Aorta (tissue), 5 donors: ENCODE data around the gene RBM17. TPM values are rescaled to one million over a fixed set of nuclear protein-coding genes. Genes with fewer than 3 reads are reported as not detected.
"Not testable (repeated sequence)": the region's sequence is repeated elsewhere in the genome, so short reads cannot be mapped to it uniquely, and the experiment has no call there.

Source experiments
- ATAC-seq: fragments of 200-7000 bp; cut with Tn5 transposase; one replicate; pipeline ENCODE4 v1.9.1; 2022; ENCODE audit warnings: moderate library complexity; ENCODE audit not compliant: low FRiP score
- DNase-seq, 2 donors: peaks; one replicate each; pipeline ENCODE4 v3.0.0-alpha.2; 2020
- H3K27ac ChIP-seq, 2 donors: one replicate each; pipeline ENCODE4 v1.5.1; 2013; ENCODE audit warnings: low read length in 2 of 2, mild to moderate bottlenecking in 2 of 2, moderate library complexity in 2 of 2, control low read depth in 1 of 2, inconsistent platforms in 1 of 2, low read depth in 1 of 2
- H3K27me3 ChIP-seq, 2 donors: one replicate each; pipeline ENCODE4 v1.6.1; 2013; ENCODE audit warnings: control low read depth in 1 of 2, low read length in 1 of 2, mild to moderate bottlenecking in 1 of 2, moderate library complexity in 1 of 2; ENCODE audit not compliant: insufficient read depth in 2 of 2, control insufficient read depth in 1 of 2
- H3K36me3 ChIP-seq, 2 donors: one replicate each; pipeline ENCODE4 v1.6.1; 2013; ENCODE audit warnings: control low read depth in 1 of 2, low read length in 1 of 2, mild to moderate bottlenecking in 1 of 2; ENCODE audit not compliant: insufficient read depth in 2 of 2, control insufficient read depth in 1 of 2
- H3K4me1 ChIP-seq, 2 donors: one replicate each; pipeline ENCODE4 v1.6.1; 2013; ENCODE audit warnings: low read length in 2 of 2, control low read depth in 1 of 2, mild to moderate bottlenecking in 1 of 2, moderate library complexity in 1 of 2; ENCODE audit not compliant: insufficient read depth in 2 of 2, control insufficient read depth in 1 of 2
- H3K4me3 ChIP-seq, 2 donors: one replicate each; pipeline ENCODE4 v1.5.1; 2013; ENCODE audit warnings: low read length in 2 of 2, control low read depth in 1 of 2, mild to moderate bottlenecking in 1 of 2
- H3K9me3 ChIP-seq: one replicate; pipeline ENCODE4 v1.6.1; 2013; ENCODE audit warnings: mild to moderate bottlenecking, low read length; ENCODE audit not compliant: control insufficient read depth
- WGBS, 2 donors: extraction: QIAGEN DNeasy Blood & Tissue Kit; methylation state at CpG; one replicate each; pipeline ENCODE4 v1.1.7; 2013; 5-methylcytosine and 5-hydroxymethylcytosine counted together
- intact Hi-C, 2 donors: fragments of 100-400 bp; cut with DNase I; formaldehyde crosslinking; loops; one replicate each; pipeline versions ENCODE4 v1.14.2 to v1.15.0; 2022
- polyA plus RNA-seq, 2 donors: library from polyadenylated mRNA; stranded (reverse); fragments of 200-250 nt; gene quantifications; one replicate each; pipeline ENCODE4 v1.2.3, GENCODE V29; 2013
- total RNA-seq, 2 donors: library from RNA; stranded (reverse); fragmentation: NEBNext Ultra II Directional; extraction: Animal tissue kit (Norgen Biotek cat#: 25700); gene quantifications; one replicate each; pipeline ENCODE4 v1.2.1, GENCODE V29; 2021
- donor health status: healthy with polysubstance abuse.
- donor health status: Bipolar disorder and iron deficiency.
- donor health status: DM: no; HTN: no; CAD: no.
- donor health status: DM: no; HTN: no; CAD: no.
- donor health status: DM: yes; HTN: yes; CAD: no.

Gene RBM17
- total and polyA plus RNA-seq, 4 donors = 41.4 to 94.1 (median 85.7) TPM

DNA sequence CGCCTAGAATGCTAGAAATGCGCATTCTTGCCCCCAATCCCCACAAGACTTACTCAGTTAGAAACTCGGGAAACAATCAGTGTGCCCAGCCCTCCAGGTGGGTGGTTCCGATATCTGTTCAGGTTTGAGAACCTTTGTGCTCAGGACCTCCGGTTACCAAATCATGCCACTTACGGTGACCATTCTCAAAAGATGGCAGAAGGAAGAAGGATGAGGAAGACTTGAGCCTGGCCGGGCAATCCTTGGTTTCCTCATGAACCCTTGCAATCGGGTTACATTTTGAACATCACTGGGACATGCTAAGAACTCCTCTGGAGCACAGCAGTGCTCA lies 52.1 kb downstream of the RBM17 start:
- Histone ChIP-seq H3K9me3 (no peaks in the 10 kb centered on the region), H3K4me3 (peak overlapping the region in 1 of 2 donors; percentile 28), H3K27ac (no peak overlapping the region), H3K4me1 (no peaks in the 10 kb centered on the region), H3K36me3 (no peaks in the 10 kb centered on the region), H3K27me3 (no peaks in the 10 kb centered on the region)
- 75 to 78% methylated on average over 8 of the region's 8 CpGs for WGBS, 2 donors
- intact Hi-C loops = loop anchor here in 1 of 2 donors (2.0 kb wide), 1 partner anchor 16 kb away; no protein-coding TSS in a partner anchor
- ATAC-seq (no peak), DNase-seq (no peak)

DNA sequence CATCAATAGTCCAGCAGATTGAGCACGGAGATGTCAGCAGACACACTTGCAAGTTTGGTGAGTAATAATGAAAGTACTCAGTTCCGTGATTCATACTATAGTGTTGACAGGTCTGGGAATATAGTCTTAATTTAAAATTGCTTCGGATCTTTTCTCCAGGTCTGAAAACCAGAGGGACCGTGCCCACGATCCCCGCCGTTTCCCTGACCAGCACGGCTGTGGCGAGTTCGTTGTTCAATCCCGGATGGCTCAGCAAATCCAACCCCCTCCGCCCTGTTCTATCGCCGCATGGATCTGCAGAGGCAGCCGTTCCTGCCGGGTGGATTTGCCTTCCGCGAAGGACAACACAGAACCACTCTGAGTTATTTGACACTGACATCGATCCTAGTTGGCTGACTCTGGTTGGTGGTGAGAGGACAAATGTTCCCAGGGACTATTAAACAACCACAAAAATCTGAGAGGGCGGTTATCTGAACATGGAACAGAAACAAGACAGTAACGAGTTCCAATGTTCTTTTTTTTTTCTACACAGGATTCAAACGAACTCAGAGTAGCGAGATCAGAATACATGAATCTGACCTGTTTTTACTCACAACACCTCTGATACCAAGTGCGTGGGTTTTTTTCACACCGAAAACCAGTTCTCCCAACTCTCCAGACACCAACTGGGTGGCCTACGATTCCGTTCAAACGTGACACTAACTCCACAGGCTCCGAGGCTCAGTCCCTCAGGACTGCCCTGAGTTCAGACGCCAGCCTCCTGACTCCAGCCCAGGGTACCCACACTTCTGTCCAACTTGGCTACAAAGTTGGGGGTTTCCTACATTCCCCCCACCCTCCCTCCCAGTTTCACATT lies 52.7 kb downstream of the RBM17 start:
- WGBS, 2 donors = 27 to 32% methylated on average over 30 of the region's 30 CpGs
- ATAC-seq (peak; percentile 34), DNase-seq (peak; percentile 68 to 83)
- Histone ChIP-seq H3K4me3 (peak overlapping the region in 1 of 2 donors; percentile 28), H3K9me3 (no peaks in the 10 kb centered on the region), H3K27ac (no peak overlapping the region), H3K4me1 (no peaks in the 10 kb centered on the region), H3K36me3 (no peaks in the 10 kb centered on the region), H3K27me3 (no peaks in the 10 kb centered on the region)
- intact Hi-C loops = loop anchor here in 1 of 2 donors (2.0 kb wide), 1 partner anchor 17 kb away; no protein-coding TSS in a partner anchor

DNA sequence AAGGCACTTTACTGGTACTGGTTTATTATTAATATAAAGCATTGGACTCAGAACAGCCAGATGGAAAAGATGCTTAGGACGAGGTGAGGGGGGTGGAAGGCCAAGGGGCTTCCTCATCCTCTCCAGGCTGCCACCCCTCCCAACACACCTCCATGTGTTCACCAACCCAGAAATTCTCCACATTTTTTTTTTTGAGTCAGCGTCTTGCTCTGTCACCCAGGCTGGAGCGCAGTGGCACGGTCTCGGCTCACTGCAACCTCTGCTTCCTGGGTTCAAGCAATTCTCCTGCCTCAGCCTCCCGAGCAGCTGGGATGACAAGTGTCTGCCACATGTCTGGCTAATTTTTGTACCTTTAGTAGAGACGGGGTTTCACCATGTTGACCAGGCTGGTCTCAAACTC lies 53.4 kb downstream of the RBM17 start:
- WGBS, 2 donors = 86 to 88% methylated on average over 7 of the region's 7 CpGs
- H3K27me3 ChIP-seq, H3K9me3 ChIP-seq, H3K36me3 ChIP-seq, H3K27ac ChIP-seq, H3K4me1 ChIP-seq, intact Hi-C loops, DNase-seq, H3K4me3 ChIP-seq, ATAC-seq: not testable (repeated sequence)

DNA sequence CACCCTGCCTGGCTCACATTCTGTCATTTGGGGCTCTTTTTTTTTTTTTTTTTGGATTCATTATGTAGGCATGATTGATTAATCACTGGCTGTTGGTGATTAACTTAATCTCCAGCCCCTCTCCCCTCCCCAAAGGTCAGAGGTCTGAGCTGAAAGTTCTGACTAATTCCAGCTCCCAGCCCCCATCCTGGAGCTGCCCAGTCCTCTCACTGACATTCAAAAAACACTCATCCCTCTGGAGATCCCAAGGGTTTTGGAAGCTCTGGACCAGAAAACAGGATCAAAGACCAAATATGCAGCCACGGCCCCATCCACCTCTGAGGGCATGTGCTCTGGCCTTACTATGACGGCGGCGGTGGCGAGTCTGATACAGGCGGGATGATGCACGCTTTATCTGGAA lies 53.8 kb downstream of the RBM17 start:
- Histone ChIP-seq H3K27me3 (no peaks in the 10 kb centered on the region), H3K4me1 (no peaks in the 10 kb centered on the region), H3K9me3 (no peaks in the 10 kb centered on the region), H3K27ac (no peak overlapping the region), H3K36me3 (no peaks in the 10 kb centered on the region), H3K4me3 (no peak overlapping the region)
- intact Hi-C loops = no loop called here
- DNase-seq = no peak
- WGBS, 2 donors = 96% methylated on average over 7 of the region's 7 CpGs
- ATAC-seq = no peak

DNA sequence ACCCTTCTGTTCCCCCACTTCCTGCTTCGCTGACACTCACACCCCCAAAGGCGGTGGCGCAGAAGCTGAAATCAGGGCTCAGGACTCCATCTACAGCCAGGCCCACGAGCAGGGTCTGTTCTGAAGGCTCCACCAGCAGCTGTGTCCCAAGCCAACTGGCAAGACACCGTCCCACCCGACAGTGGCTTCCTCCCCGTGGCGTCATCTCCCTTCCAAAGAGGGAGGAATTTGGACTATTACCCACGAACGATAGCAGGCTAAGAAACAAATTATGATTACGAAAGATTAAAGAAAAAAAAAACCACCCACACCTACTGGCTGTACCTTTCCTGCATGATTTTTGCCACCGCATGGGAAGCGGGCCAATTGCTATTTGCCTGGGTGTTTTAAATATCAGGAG lies 54.3 kb downstream of the RBM17 start:
- intact Hi-C loops = no loop called here
- 92 to 96% methylated on average over 13 of the region's 13 CpGs for WGBS, 2 donors

DNA sequence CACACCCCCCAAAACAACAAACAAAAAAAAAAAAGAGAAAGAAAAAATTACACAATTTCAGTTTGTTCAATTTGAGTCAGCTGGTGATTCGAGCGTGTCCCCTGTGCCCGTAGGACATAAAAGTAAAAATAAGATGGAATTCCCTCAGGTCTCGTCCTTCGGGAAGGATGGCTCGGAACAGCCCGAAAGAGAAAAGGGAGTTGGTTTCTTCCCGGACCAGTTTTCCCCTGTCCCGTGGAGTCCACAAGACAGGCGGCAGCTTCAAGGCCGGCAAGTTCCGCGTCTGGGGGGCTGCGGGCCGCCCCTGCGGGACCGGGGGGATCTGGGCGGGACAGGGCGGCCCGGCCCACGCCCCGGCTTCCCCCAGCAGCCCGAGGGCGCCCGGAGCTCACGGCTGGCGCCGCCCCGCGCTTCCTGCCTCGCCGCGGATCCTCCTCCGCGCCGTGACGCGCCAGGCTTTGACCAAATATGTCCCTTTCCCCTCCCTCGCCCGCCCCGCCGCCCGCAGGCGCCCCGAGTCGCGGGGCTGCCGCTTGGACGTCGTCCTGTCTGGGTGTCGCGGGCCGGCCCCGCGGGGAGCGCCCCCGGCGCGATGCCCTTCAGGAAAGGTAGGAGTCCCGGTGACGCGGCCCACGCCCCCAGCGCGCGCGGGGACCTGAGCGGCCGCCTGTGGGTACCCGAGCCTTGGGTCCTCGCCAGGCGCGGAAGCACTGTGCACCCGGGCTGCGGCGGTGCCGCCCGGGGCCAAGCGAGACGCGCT lies 55.8 kb downstream of the RBM17 start:
- H3K27ac ChIP-seq = peak overlapping the region in 1 of 2 donors; percentile 58
- no peaks in the 10 kb centered on the region for H3K9me3 ChIP-seq
- peak; percentile 95 to 97 for DNase-seq
- no peaks in the 10 kb centered on the region for H3K36me3 ChIP-seq
- H3K4me3 ChIP-seq = peak overlapping the region; percentile 43 to 79
- intact Hi-C loops = loop anchor here in 1 of 2 donors (5.0 kb wide), 1 partner anchor 37 kb away; no protein-coding TSS in a partner anchor
- WGBS, 2 donors = 0 to 1% methylated on average over 22 to 81 of the region's 81 CpGs
- ATAC-seq = peak; percentile 92
- H3K4me1 ChIP-seq = no peaks in the 10 kb centered on the region
- no peaks in the 10 kb centered on the region for H3K27me3 ChIP-seq

More for the DNA sequence above, 54.3 kb downstream of the RBM17 start:
- Histone ChIP-seq H3K9me3 (no peaks in the 10 kb centered on the region), H3K4me3 (no peak overlapping the region), H3K27me3 (no peaks in the 10 kb centered on the region), H3K4me1 (no peaks in the 10 kb centered on the region), H3K36me3 (no peaks in the 10 kb centered on the region), H3K27ac (no peak overlapping the region)
- DNase-seq (no peak), ATAC-seq (no peak)

DNA sequence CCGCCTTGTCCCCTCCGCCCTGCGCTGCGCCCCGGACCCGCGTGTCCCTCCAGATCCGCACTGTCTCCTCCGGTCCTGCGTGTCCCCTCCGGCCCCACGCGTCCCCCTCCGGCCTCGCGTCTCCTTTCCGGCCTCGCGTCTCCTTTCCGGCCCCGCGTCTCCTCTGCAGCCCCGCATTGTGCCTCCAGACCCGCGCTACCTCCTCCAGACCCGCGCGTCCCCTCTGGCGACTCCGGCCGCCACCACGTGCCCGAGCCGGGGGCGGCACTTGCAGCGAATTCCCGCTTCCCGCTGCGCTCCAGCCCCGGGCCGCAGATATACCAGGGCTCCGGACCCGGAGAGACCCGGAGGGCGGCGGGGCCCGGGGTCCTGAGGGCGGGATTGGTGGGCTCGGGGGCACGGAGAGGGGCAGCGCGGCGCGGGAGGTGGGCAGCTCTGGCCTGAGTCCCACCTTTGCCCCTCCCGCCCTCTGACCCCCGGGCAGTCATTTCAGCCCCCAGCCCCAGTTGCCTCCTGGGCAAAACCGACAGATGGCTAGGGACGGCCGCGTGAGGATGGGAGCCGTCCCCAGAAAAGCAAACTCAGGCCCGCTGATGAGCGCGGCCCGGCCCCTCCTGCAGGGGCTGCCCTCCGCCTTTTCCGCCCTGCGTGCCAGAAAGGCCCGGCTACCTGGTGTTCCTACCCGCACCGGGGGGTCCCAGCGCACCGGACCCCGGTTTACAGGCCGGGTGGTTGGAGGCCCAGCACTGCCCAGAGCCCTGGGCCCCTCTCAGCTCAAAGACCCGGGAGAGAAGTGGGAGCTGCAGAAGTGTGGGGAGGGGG lies 56.5 kb downstream of the RBM17 start:
- peak overlapping the region; percentile 43 to 79 for H3K4me3 ChIP-seq
- H3K4me1 ChIP-seq = no peaks in the 10 kb centered on the region
- intact Hi-C loops = loop anchor here in 1 of 2 donors (5.0 kb wide), 1 partner anchor 38 kb away; no protein-coding TSS in a partner anchor
- ATAC-seq = peak; percentile 40
- no peaks in the 10 kb centered on the region for H3K27me3 ChIP-seq
- H3K9me3 ChIP-seq = no peaks in the 10 kb centered on the region
- peak overlapping the region in 1 of 2 donors; percentile 55 for H3K27ac ChIP-seq
- DNase-seq = peak; percentile 68 to 85
- WGBS, 2 donors = 2 to 6% methylated on average over 44 to 76 of the region's 76 CpGs
- H3K36me3 ChIP-seq = no peaks in the 10 kb centered on the region
